ENCODE data around the gene CCR6.
A peak's percentile ranks its signal among the peaks of the same experiment; 100 is the strongest.

CCR6 gene

DNA sequence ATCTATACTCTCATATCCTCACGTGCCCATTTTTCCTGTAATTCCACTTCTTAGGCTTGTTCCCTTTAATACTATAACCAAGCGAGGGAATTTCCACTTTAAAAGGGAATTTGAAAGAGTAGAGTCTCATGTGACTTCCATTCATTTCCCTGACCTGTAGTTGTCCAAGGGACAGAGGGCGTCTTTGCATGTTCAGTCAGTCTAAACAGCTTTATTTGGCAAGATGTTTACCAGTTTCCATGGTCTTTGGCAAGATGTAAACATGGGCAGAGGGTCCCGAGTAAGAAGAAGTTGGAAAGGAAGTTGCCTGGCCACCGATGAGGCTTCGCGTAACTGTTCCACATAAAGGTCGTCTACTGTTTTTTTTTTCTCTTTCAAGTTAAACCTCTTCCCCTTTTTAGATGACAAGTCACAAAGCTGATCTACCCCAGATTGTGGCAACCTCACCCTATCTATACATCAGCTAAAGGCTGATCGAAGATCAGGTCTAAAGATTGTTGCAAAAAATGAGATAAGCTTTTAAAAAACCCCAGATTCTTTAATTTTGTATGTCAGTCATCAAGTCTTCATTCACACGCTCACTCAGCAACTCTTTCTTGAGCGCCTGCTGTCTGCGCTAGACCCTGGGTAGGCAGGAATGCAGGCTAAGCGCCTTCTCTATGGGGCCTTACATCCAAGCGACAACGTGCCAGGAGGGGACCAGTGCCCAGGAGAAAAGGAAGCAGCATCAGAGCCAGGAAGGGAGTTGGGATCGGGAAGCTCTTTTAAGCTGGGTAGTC lies 31.7 kb upstream of the CCR6 start:
- no peak for FAIRE-seq
- TF ChIP-seq TAF1 (IDR thresholded peaks at IDR 0.05; ENCODE audit: low read depth, low read length): no peak
- no peak for TF ChIP-seq POLR2AphosphoS5 (IDR thresholded peaks at IDR 0.05; ENCODE audit: low read depth, low read length)
- peak; percentile 92 for TF ChIP-seq SPI1 (IDR thresholded peaks at IDR 0.05; ENCODE audit: low read depth, low read length)
- no peak for DNase-seq (ENCODE audit: insufficient read length, low spot score)

DNA sequence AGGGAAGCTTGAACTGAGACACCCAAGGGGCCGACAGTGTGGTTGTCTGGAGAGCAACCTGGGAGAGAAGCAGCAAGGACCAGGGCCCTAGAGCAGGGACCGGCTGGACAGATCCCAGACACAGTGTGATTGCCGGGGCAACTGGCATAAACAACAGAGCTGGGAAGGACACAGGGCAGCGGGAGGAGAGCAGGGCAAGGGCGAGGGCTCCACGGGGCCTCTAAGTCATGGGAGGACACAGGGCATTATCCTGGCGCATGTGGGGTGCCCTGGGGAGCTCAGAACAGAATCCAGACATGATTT lies 31.1 kb upstream of the CCR6 start:
- TF ChIP-seq POLR2AphosphoS5 (IDR thresholded peaks at IDR 0.05; ENCODE audit: low read depth, low read length) (no peak), SPI1 (IDR thresholded peaks at IDR 0.05; ENCODE audit: low read depth, low read length) (no peak), POU2F2 (IDR thresholded peaks at IDR 0.05; ENCODE audit: low read depth, low read length) (no peak), TAF1 (IDR thresholded peaks at IDR 0.05; ENCODE audit: low read depth, low read length) (no peak), POLR2A (IDR thresholded peaks at IDR 0.05; ENCODE audit: low read depth, low read length) (no peak; the same call in 1 of the 2 replicates), PAX5 (IDR thresholded peaks at IDR 0.05; ENCODE audit: insufficient read depth, low read length, severe bottlenecking) (no peak)
- DNase-seq (ENCODE audit: insufficient read length, low spot score): no peak
- no peak for FAIRE-seq

DNA sequence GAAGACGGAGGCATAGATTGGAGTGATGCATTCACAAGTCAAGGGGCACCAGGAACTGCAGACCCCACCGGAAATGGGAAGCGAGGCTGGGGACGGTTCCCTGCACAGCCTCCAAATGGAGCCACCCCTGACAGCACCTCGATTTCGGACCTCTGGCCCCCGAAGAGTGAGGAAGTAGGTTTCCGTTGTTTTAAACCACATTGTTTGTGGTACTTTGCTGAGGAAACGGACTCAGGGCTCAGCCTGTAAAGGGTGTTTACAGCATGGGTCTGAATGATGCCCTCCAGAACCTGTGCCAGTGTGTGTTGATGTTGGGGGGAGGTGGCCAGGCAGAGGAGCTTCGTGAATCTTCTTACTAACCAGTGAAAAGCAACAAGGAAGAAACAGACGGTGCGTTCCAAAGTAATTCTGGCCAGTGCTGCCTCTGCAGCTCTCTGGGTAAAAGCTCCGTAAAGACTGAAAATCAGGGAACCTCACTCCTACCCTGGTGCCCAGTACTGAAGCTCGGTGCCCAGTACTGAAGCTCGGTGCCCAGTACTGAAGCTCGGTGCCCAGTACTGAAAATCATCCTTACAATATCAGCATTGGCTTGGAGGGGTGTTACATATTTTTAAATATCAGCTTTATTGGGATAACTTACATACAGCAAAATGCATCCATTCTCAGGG lies 30.1 kb upstream of the CCR6 start:
- FAIRE-seq: no peak
- TF ChIP-seq SPI1 (IDR thresholded peaks at IDR 0.05; ENCODE audit: low read depth, low read length) (peak; percentile 77), TAF1 (IDR thresholded peaks at IDR 0.05; ENCODE audit: low read depth, low read length) (no peak), POLR2AphosphoS5 (IDR thresholded peaks at IDR 0.05; ENCODE audit: low read depth, low read length) (peak; percentile 35; the same call in 1 of the 2 replicates), POLR2A (IDR thresholded peaks at IDR 0.05; ENCODE audit: low read depth, low read length) (peak; percentile 66), PAX5 (IDR thresholded peaks at IDR 0.05; ENCODE audit: insufficient read depth, low read length, severe bottlenecking) (no peak), POU2F2 (IDR thresholded peaks at IDR 0.05; ENCODE audit: low read depth, low read length) (no peak)
- DNase-seq (ENCODE audit: insufficient read length, low spot score): no peak

- 0 out of 2 replicates have a peak, but pooled peaks have one; percentile 1 for TF ChIP-seq POLR2AphosphoS5 (IDR thresholded peaks at IDR 0.05; ENCODE audit: low read depth, low read length)
- no peak; the same call in 1 of the 2 replicates for TF ChIP-seq POU2F2 (IDR thresholded peaks at IDR 0.05; ENCODE audit: low read depth, low read length)
- FAIRE-seq: no peak
- no peak for DNase-seq (ENCODE audit: insufficient read length, low spot score)
These were observed 29.4 kb upstream of the CCR6 start for GRCh38 chr6:167093406-167093921.

DNA sequence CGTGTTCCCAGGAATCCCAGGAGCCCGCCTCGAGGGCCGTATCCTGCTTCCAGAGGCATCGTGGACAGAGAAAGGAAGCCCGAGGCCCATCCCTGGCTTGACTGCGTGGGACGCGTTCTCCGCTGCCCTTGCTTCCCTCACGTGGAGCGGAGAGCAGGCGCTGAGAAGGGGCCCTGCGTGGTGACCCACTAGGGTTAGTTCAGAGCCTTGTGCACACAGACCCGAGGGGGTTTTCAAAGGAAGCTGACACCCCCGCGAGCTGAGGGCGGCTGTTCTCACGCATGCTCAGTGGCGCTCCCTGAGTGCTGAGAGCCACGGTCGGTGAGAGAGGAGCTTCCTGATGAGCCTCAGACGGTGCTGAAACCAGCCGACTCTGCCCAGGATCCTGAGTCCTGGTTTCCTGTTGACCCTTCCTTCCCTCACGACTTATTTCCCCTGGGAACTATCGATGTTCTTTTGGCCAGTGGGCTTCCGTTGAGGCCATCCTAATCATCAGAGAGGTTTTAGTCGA lies 28.9 kb upstream of the CCR6 start:
- DNase-seq (ENCODE audit: insufficient read length, low spot score) (peak; percentile 48), FAIRE-seq (no peak)
- TF ChIP-seq PAX5 (IDR thresholded peaks at IDR 0.05; ENCODE audit: insufficient read depth, low read length, severe bottlenecking) (no peak), POLR2A (IDR thresholded peaks at IDR 0.05; ENCODE audit: low read depth, low read length) (peak; percentile 91), POLR2AphosphoS5 (IDR thresholded peaks at IDR 0.05; ENCODE audit: low read depth, low read length) (peak; percentile 93), SPI1 (IDR thresholded peaks at IDR 0.05; ENCODE audit: low read depth, low read length) (no peak), POU2F2 (IDR thresholded peaks at IDR 0.05; ENCODE audit: low read depth, low read length) (peak; percentile 80), TAF1 (IDR thresholded peaks at IDR 0.05; ENCODE audit: low read depth, low read length) (peak; percentile 87)

GRCh38 chr6:167094436-167094819 lies 28.5 kb upstream of the CCR6 start:
- TF ChIP-seq POU2F2 (IDR thresholded peaks at IDR 0.05; ENCODE audit: low read depth, low read length) (no peak), POLR2AphosphoS5 (IDR thresholded peaks at IDR 0.05; ENCODE audit: low read depth, low read length) (no peak), TAF1 (IDR thresholded peaks at IDR 0.05; ENCODE audit: low read depth, low read length) (no peak), PAX5 (IDR thresholded peaks at IDR 0.05; ENCODE audit: insufficient read depth, low read length, severe bottlenecking) (no peak), SPI1 (IDR thresholded peaks at IDR 0.05; ENCODE audit: low read depth, low read length) (no peak), POLR2A (IDR thresholded peaks at IDR 0.05; ENCODE audit: low read depth, low read length) (no peak)
- FAIRE-seq (no peak), DNase-seq (ENCODE audit: insufficient read length, low spot score) (no peak)

DNA sequence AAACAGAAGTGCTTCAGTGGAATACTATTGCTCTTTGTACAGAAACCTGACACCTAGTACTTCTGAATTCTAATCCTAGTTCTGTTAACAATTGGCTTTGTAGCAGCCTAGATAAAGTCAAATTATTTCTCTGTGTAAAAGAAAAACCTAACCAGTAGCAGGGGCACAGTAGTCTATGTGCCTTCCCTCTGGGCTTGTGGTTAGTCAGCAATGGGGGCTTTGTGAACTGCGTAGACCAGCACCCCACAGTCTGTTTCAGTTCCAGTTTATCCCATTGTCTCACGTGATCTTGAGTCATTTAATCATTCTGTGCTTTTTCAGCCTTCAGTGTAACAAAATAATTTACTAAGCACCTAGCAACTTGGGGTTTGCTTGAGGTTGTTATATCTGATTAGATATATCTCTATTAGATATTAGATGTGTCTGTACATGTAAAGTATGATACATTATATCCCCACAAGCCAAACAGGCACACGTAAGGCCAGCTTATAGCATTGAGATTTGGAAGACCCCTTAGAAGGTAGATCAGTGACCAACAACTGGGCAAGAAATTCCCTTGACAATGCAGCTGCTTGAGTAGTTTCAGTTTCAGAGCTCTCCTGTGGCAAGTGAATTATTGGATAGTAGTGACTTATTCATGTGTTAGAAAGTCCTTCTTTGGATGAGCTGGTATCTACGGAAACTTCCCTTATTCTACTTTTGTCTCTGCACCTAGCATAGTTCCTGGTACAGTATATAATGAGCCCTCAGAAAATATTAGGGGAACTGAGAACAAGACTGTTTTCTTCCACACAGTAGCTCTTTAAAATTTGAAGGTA lies 27.9 kb upstream of the CCR6 start:
- DNase-seq (ENCODE audit: insufficient read length, low spot score) (no peak), FAIRE-seq (peak; percentile 98)
- TF ChIP-seq SPI1 (IDR thresholded peaks at IDR 0.05; ENCODE audit: low read depth, low read length): peak; percentile 94
- TF ChIP-seq POLR2AphosphoS5 (IDR thresholded peaks at IDR 0.05; ENCODE audit: low read depth, low read length): 0 out of 2 replicates have a peak, but pooled peaks have one; percentile 30
- TF ChIP-seq POU2F2 (IDR thresholded peaks at IDR 0.05; ENCODE audit: low read depth, low read length): peak; percentile 78
- TF ChIP-seq TAF1 (IDR thresholded peaks at IDR 0.05; ENCODE audit: low read depth, low read length): peak; percentile 81
- no peak for TF ChIP-seq PAX5 (IDR thresholded peaks at IDR 0.05; ENCODE audit: insufficient read depth, low read length, severe bottlenecking)
- TF ChIP-seq POLR2A (IDR thresholded peaks at IDR 0.05; ENCODE audit: low read depth, low read length): no peak; the same call in 1 of the 2 replicates

DNA sequence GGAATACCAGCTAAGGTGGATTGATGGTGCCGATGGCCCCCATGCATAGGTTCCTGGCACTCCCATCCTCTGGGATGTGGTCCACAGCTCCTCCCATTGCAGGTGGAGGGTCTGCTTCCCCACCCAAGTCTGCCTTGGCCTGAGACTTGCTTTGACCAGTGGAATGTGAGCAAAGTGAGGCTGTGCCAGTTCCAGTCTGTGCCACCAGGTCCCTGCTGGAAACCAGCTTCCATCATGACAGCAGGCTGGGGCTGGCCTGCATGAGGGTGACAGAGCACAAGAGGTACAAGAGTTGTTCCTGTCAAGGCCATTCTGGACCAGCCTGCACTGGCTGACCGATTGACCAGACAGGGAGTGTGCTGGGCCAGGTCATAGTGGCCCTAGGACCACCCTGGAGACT lies 27.0 kb upstream of the CCR6 start:
- FAIRE-seq (peak; percentile 91), DNase-seq (ENCODE audit: insufficient read length, low spot score) (no peak)
- TF ChIP-seq SPI1 (IDR thresholded peaks at IDR 0.05; ENCODE audit: low read depth, low read length) (no peak), POLR2A (IDR thresholded peaks at IDR 0.05; ENCODE audit: low read depth, low read length) (no peak), POLR2AphosphoS5 (IDR thresholded peaks at IDR 0.05; ENCODE audit: low read depth, low read length) (no peak), POU2F2 (IDR thresholded peaks at IDR 0.05; ENCODE audit: low read depth, low read length) (no peak), PAX5 (IDR thresholded peaks at IDR 0.05; ENCODE audit: insufficient read depth, low read length, severe bottlenecking) (no peak), TAF1 (IDR thresholded peaks at IDR 0.05; ENCODE audit: low read depth, low read length) (no peak)

- peak; percentile 48 for FAIRE-seq
- TF ChIP-seq POLR2A (IDR thresholded peaks at IDR 0.05; ENCODE audit: low read depth, low read length) (no peak), TAF1 (IDR thresholded peaks at IDR 0.05; ENCODE audit: low read depth, low read length) (no peak), POLR2AphosphoS5 (IDR thresholded peaks at IDR 0.05; ENCODE audit: low read depth, low read length) (no peak), SPI1 (IDR thresholded peaks at IDR 0.05; ENCODE audit: low read depth, low read length) (no peak), POU2F2 (IDR thresholded peaks at IDR 0.05; ENCODE audit: low read depth, low read length) (no peak), PAX5 (IDR thresholded peaks at IDR 0.05; ENCODE audit: insufficient read depth, low read length, severe bottlenecking) (no peak)
- DNase-seq (ENCODE audit: insufficient read length, low spot score): no peak
These were observed 25.9 kb upstream of the CCR6 start for GRCh38 chr6:167096991-167097390.
